ENCODE data around the gene ENTPD8.

- no peak for TF ChIP-seq CTCF (IDR thresholded peaks at IDR 0.05)
- no peak for TF ChIP-seq POLR2A (IDR thresholded peaks at IDR 0.05)
- no peak for TF ChIP-seq POLR2AphosphoS5 (IDR thresholded peaks at IDR 0.05)
Measured at GRCh38 chr9:137436761-137437600, 4.2 kb downstream of the ENTPD8 start.

Data from breast epithelium (tissue), 3 donors.